Activated CD8-positive, alpha-beta T cell treated with anti-CD3 and anti-CD28 coated beads, Interleukin-2, amount 10 ng/mL, durations not matched to agents 7 days and 5 days (primary cell): ENCODE data around the gene DDX54. TPM values are rescaled to one million over a fixed set of nuclear protein-coding genes. Genes with fewer than 3 reads are reported as not detected.
"Not testable (repeated sequence)": the region's sequence is repeated elsewhere in the genome, so short reads cannot be mapped to it uniquely, and the experiment has no call there.

ENCODE experiments used
- ATAC-seq: fragments of 150-1000 bp; cut with Tn5 transposase; one replicate; pipeline ENCODE4 v1.10.0; 2021; ENCODE audit warnings: moderate library complexity
- CTCF ChIA-PET: fragments of 350-600 bp; sonication (Branson Sonifier 250); formaldehyde crosslinking; loops from one replicate; lab custom pipeline; 2021; ENCODE audit warnings: antibody characterized with exemption; lab: Charles Lee
- POLR2A ChIA-PET: fragments of 350-600 bp; sonication (Branson Sonifier 250); formaldehyde crosslinking; loops from one replicate; lab custom pipeline; 2021; ENCODE audit warnings: antibody characterized with exemption; lab: Charles Lee
- DNase-seq: peaks from one replicate; pipeline ENCODE4 v3.0.0-alpha.2; 2020
- H3K27ac Mint-ChIP-seq: one replicate; pipeline ENCODE4 v1.8.0; 2021; ENCODE audit warnings: mild to moderate bottlenecking, mixed read lengths
- H3K27me3 Mint-ChIP-seq: one replicate; pipeline ENCODE4 v1.8.0; 2021; ENCODE audit warnings: low read depth, mixed read lengths
- H3K36me3 Mint-ChIP-seq: one replicate; pipeline ENCODE4 v1.8.0; 2021; ENCODE audit warnings: low read depth, mixed read lengths
- H3K4me1 Mint-ChIP-seq: one replicate; pipeline ENCODE4 v1.8.0; 2021; ENCODE audit warnings: low read depth, mixed read lengths
- H3K4me3 Mint-ChIP-seq: one replicate; pipeline ENCODE4 v1.8.0; 2021; ENCODE audit warnings: mild to moderate bottlenecking, mixed read lengths
- H3K9me3 Mint-ChIP-seq: one replicate; pipeline ENCODE4 v1.8.0; 2022; ENCODE audit warnings: mixed read lengths; ENCODE audit not compliant: insufficient read depth
- total RNA-seq, 2 experiments: library from RNA; stranded (reverse); gene quantifications; one replicate each; pipeline ENCODE4 v1.2.3, GENCODE V29; 2021

The DDX54 gene
- total RNA-seq, 2 experiments from 2014 or later = 79.4 to 82.0 TPM

GRCh38 chr12:113146999-113147398 lies 38.3 kb downstream of the DDX54 start:
- no peaks in the 10 kb centered on the region for H3K9me3 Mint-ChIP-seq
- no peak overlapping the region for H3K4me3 Mint-ChIP-seq
- peaks cover 22% of the 10 kb centered on the region for H3K27me3 Mint-ChIP-seq
- no peaks in the 10 kb centered on the region for H3K36me3 Mint-ChIP-seq
- POLR2A ChIA-PET = no interaction called here
- ATAC-seq = no peak
- DNase-seq = no peak
- H3K4me1 Mint-ChIP-seq = peaks cover 2% of the 10 kb centered on the region
- H3K27ac Mint-ChIP-seq = no peak overlapping the region
- CTCF ChIA-PET = no interaction called here

DNA sequence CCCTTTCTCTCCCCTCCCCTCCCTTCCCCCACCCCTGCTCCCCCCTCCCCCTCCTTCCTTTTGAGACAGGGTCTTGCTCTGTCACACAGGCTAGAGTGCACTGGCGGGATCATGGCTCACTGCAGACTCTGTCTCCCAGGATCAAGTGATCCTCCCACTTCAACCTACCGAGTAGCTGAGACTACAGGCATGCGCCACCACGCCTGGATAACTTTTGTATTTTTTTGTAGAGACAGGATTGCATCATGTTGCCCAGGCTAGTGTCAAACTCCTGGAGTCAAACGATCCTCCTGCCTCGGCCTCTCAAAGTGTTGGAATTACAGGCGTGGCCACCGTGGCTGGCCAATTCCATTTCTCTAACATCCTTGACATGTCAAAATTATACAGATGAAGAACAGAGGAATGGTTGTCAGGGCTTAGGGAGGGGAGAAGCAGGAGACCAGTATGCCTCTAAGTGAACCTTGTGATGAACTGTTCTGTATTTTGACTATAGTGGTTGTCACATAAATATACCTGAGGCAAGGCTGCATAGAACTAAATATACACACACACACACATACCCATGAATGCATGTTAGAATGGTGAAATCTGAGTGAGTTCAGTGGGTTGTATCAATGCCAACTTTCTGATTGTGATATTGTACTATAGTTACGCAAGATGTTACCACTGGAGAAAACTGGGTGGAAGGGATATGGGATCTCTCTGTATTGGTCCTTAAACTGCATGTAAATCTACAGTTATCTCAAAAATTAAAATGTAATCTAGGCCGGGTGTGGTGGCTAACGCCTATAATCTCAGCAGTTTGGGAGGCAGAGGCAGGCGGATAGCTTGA lies 39.3 kb downstream of the DDX54 start:
- CTCF ChIA-PET = no interaction called here
- no peak overlapping the region for H3K27ac Mint-ChIP-seq
- ATAC-seq = no peak

DNA sequence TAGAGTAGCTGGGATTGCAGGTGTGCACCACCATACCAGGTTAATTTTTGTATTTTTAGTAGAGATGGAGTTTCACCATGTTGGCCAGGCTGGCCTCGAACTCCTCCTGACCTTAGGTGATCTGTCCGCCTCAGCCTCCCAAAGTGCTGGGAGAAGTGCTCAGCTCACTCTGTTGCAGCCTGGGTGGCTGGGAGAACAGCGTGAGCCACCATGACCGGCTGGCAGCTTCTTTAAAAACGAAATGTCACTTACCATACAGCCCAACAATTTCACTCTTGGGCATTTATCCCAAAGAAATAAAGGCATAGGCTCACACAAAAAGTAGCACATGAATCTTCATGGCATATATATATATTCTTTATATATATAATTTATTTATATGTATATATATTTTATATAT lies 40.5 kb downstream of the DDX54 start:
- Mint-ChIP-seq H3K4me3 (no peak overlapping the region), H3K9me3 (no peaks in the 10 kb centered on the region), H3K27me3 (peaks cover 12% of the 10 kb centered on the region), H3K36me3 (no peaks in the 10 kb centered on the region), H3K4me1 (no peaks in the 10 kb centered on the region), H3K27ac (no peak overlapping the region)
- DNase-seq (no peak), ATAC-seq (no peak)
- CTCF ChIA-PET = no interaction called here
- POLR2A ChIA-PET = no interaction called here

More for the DNA sequence above, 39.3 kb downstream of the DDX54 start:
- Mint-ChIP-seq H3K9me3 (no peaks in the 10 kb centered on the region), H3K4me1 (no peaks in the 10 kb centered on the region), H3K4me3 (no peak overlapping the region), H3K36me3 (no peaks in the 10 kb centered on the region), H3K27me3 (peaks cover 20% of the 10 kb centered on the region)
- POLR2A ChIA-PET = no interaction called here
- DNase-seq = no peak

GRCh38 chr12:113143959-113144358 lies 41.3 kb downstream of the DDX54 start:
- Mint-ChIP-seq H3K36me3 (no peaks in the 10 kb centered on the region), H3K4me1 (no peaks in the 10 kb centered on the region), H3K4me3 (no peak overlapping the region), H3K27ac (no peak overlapping the region), H3K27me3 (peaks cover 10% of the 10 kb centered on the region), H3K9me3 (no peaks in the 10 kb centered on the region)
- CTCF ChIA-PET = no interaction called here
- POLR2A ChIA-PET = no interaction called here
- ATAC-seq = no peak
- DNase-seq = no peak

- H3K4me3 Mint-ChIP-seq = no peak overlapping the region
- H3K9me3 Mint-ChIP-seq = no peaks in the 10 kb centered on the region
- ATAC-seq = no peak
- peaks cover 10% of the 10 kb centered on the region for H3K27me3 Mint-ChIP-seq
- H3K27ac Mint-ChIP-seq = no peak overlapping the region
- ChIA-PET POLR2A (no interaction called here), CTCF (interaction anchor here (0.6 kb wide), 1 partner anchor 757 kb away, joined by 3 read pairs; no protein-coding TSS in a partner anchor)
- DNase-seq = no peak
- no peaks in the 10 kb centered on the region for H3K36me3 Mint-ChIP-seq
- H3K4me1 Mint-ChIP-seq = no peaks in the 10 kb centered on the region
These were observed 42.4 kb downstream of the DDX54 start for GRCh38 chr12:113142886-113143332.

GRCh38 chr12:113142173-113142885 lies 42.9 kb downstream of the DDX54 start:
- Mint-ChIP-seq H3K4me1 (no peaks in the 10 kb centered on the region), H3K27ac (peak overlapping the region; percentile 6), H3K9me3 (no peaks in the 10 kb centered on the region), H3K27me3 (peaks cover 8% of the 10 kb centered on the region), H3K36me3 (no peaks in the 10 kb centered on the region), H3K4me3 (no peak overlapping the region)
- no peak for ATAC-seq
- ChIA-PET POLR2A (no interaction called here), CTCF (interaction anchor here (0.6 kb wide), 1 partner anchor 756 kb away, joined by 3 read pairs; no protein-coding TSS in a partner anchor)
- DNase-seq = no peak

GRCh38 chr12:113141716-113142115 lies 43.6 kb downstream of the DDX54 start:
- H3K36me3 Mint-ChIP-seq, H3K4me1 Mint-ChIP-seq, H3K27ac Mint-ChIP-seq, DNase-seq, H3K4me3 Mint-ChIP-seq, POLR2A ChIA-PET, H3K9me3 Mint-ChIP-seq, ATAC-seq, H3K27me3 Mint-ChIP-seq, CTCF ChIA-PET: not testable (repeated sequence)

GRCh38 chr12:113140706-113141105 lies 44.6 kb downstream of the DDX54 start:
- CTCF ChIA-PET = no interaction called here
- DNase-seq (no peak), ATAC-seq (no peak)
- Mint-ChIP-seq H3K9me3 (no peaks in the 10 kb centered on the region), H3K27me3 (peaks cover 4% of the 10 kb centered on the region), H3K4me1 (peaks cover 13% of the 10 kb centered on the region), H3K36me3 (no peaks in the 10 kb centered on the region), H3K27ac (no peak overlapping the region), H3K4me3 (no peak overlapping the region)
- POLR2A ChIA-PET = no interaction called here

DNA sequence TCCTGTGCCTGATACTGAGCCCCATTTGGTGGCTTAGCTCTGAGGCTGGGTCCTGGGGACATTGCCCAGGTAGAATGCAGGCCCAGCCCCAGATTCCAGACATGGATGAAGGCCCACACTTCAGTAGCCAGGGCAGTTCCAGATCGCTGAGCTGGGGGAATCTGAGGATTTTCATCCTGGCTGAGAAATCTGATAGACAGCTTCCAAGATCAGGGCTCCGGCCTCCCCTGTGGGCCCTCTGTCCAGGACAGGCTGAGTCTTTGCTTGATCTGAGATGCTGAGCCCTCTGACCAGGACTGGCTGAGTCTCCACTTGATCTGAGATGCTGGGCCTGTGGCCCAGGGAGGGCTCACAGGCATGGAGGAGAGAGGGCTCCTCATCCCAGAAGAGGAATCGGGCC lies 46.5 kb downstream of the DDX54 start:
- ChIA-PET POLR2A (interaction anchor here (1.3 kb wide), 1 partner anchor 14 kb away, joined by 6 read pairs; no protein-coding TSS in a partner anchor), CTCF (interaction anchor here (1.6 kb wide), 1 partner anchor 35 kb away, joined by 3 read pairs; no protein-coding TSS in a partner anchor)
- no peak for DNase-seq
- Mint-ChIP-seq H3K27ac (no peak overlapping the region), H3K4me3 (no peak overlapping the region), H3K9me3 (no peaks in the 10 kb centered on the region), H3K36me3 (no peaks in the 10 kb centered on the region), H3K4me1 (peaks cover 16% of the 10 kb centered on the region), H3K27me3 (peaks cover 5% of the 10 kb centered on the region)
- no peak for ATAC-seq

DNA sequence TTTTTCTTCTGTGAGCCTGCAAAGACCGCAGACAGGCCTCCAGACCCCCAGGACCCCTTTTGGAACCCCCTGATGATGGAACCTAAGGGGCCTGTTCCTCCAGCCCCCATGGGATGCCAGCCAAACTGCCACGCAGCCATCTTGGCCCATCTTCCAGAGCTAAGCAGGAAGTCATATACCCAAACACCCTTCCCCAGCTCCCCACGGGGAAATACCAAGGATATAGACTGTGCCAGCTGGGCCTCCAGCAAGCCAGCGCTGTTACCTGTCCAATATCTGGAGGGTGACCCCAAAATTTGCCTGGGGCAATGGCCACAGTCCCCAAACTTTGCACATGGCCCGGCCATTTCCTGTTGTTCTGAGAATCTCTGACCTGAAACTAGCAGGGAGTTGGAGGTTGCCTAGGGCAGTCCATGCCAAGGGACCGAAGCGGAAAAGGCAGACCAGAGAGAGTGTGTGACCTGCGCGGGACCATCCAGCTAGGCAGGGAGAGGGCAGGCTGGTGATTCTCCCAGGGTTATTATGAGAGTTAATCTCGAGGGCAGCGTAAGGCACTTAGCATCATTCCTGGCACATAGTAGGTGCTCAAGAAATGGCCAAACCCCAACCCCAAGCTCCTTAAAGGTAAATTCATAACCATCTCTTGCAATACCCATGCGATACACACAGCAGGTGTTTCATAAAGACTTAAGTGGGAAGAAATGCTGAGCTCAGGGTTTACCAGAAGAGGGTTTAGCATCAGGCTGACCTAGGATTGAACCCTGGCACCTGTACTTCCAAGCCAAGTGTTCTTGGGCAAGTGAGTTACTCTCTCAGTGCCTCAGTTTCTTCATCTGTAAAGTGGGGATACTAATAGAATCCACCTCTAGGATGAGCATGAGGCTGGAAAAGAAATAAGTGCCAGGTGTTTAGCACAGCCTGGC lies 47.2 kb downstream of the DDX54 start:
- DNase-seq (no peak), ATAC-seq (no peak)
- peaks cover 16% of the 10 kb centered on the region for H3K4me1 Mint-ChIP-seq
- no peaks in the 10 kb centered on the region for H3K36me3 Mint-ChIP-seq
- CTCF ChIA-PET = interaction anchor here (0.6 to 1.6 kb wide), 3 partner anchors 15 to 35 kb away, joined by 3 to 7 read pairs (median 3); no protein-coding TSS in a partner anchor
- peaks cover 5% of the 10 kb centered on the region for H3K27me3 Mint-ChIP-seq
- no peaks in the 10 kb centered on the region for H3K9me3 Mint-ChIP-seq
- H3K27ac Mint-ChIP-seq = no peak overlapping the region
- no peak overlapping the region for H3K4me3 Mint-ChIP-seq
- POLR2A ChIA-PET = interaction anchor here (1.3 kb wide), 1 partner anchor 15 kb away, joined by 6 read pairs; no protein-coding TSS in a partner anchor

DNA sequence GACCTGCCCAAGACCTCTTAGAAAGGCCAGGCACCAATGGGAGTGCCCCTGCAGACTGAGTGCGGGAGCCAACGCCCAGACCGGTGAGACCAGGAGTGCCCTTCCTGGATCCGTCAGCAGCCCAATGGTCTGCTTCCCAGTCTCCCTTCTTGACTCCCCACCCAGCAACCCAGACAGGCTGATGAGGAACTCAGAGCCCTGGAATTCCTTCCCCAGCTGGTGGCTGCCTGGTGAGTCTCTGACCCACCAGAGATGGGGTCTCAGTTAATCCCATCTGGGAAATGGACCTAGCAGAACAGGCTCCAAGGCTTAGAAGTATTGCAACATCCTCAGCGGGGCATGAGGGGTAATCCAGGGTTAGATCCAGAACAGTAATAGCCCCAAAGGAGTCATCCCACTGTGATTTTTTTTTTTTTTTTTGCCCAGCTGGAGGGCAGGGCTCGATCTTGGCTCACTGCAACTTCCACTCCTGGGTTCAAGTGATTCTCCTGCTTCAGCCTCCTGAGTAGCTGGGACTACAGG lies 48.2 kb downstream of the DDX54 start:
- DNase-seq (no peak), ATAC-seq (no peak)
- H3K27me3 Mint-ChIP-seq = peaks cover 5% of the 10 kb centered on the region
- H3K4me3 Mint-ChIP-seq = no peak overlapping the region
- ChIA-PET CTCF (interaction anchor here (1.2 to 4.3 kb wide), 5 partner anchors 16 to 37 kb away, joined by 3 to 27 read pairs (median 7); no protein-coding TSS in a partner anchor), POLR2A (no interaction called here)
- H3K9me3 Mint-ChIP-seq = no peaks in the 10 kb centered on the region
- no peak overlapping the region for H3K27ac Mint-ChIP-seq
- no peaks in the 10 kb centered on the region for H3K36me3 Mint-ChIP-seq
- H3K4me1 Mint-ChIP-seq = peaks cover 16% of the 10 kb centered on the region
